A549 (cell line): ENCODE measurements around the gene FRMD4A. TPM values are rescaled to one million over a fixed set of nuclear protein-coding genes. Genes with fewer than 3 reads are reported as not detected.

Experiments used
- ATAC-seq, 2 experiments: fragments of 200-7000 bp in 1 of 2; fragments of >200 bp in 1 of 2; cut with Nextera tagmentation in 1 of 2; cut with Tn5 transposase in 1 of 2; 3 replicates each; pipeline versions ENCODE4 v1.8.0 to v1.9.1; 2018 to 2020; ENCODE audit warnings: mild to moderate bottlenecking in 1 of 2, moderate library complexity in 1 of 2
- CTCF ChIA-PET: fragments of 300-600 bp; sonication (Branson Sonifier 250); formaldehyde crosslinking; extraction: SDS; loops from one replicate; lab custom pipeline; 2021; ENCODE audit warnings: antibody characterized with exemption, inconsistent platforms; lab: Yijun Ruan, JAX
- POLR2A ChIA-PET: fragments of 350-600 bp; formaldehyde crosslinking; extraction: SDS; loops from one replicate; lab custom pipeline; 2021; ENCODE audit warnings: antibody characterized with exemption, inconsistent platforms; lab: Yijun Ruan, JAX
- DNase-seq, 2 experiments: peaks; one replicate each; pipeline versions ENCODE4 v3.0.0 to v3.0.0-alpha.2; 2011 to 2016; ENCODE audit warnings: low read depth in 1 of 2, low spot score in 1 of 2
- FAIRE-seq: peaks from 2 replicates; lab custom pipeline; 2011; peaks lifted over from hg19 to GRCh38; lab: Jason Lieb, UNC
- H3K27ac ChIP-seq, 2 experiments: fragments of >200 bp; sonication (Bioruptor Twin); formaldehyde crosslinking; 3 replicates each; pipeline ENCODE4 v1.5.1; 2016 to 2017
- H3K4me1 ChIP-seq: fragments of >200 bp; sonication (Bioruptor Twin); formaldehyde crosslinking; 3 replicates; pipeline ENCODE4 v1.6.1; 2016
- H3K4me2 ChIP-seq: fragments of >200 bp; sonication (Bioruptor Twin); formaldehyde crosslinking; 3 replicates; pipeline ENCODE4 v1.6.1; 2016
- H3K4me3 ChIP-seq: fragments of >200 bp; sonication (Bioruptor Twin); formaldehyde crosslinking; 3 replicates; pipeline ENCODE4 v1.5.1; 2016
- H3K9me3 ChIP-seq: fragments of >200 bp; sonication (Bioruptor Twin); formaldehyde crosslinking; 3 replicates; pipeline ENCODE4 v1.6.1; 2016
- BCL3 ChIP-seq: fragments of >200 bp; sonication (Bioruptor Twin); formaldehyde crosslinking; IDR thresholded peaks from 3 replicates; pipeline ENCODE4 v1.6.1; 2016
- CTCF ChIP-seq: fragments of >200 bp; sonication (Bioruptor Twin); formaldehyde crosslinking; IDR thresholded peaks from 3 replicates; pipeline ENCODE4 v1.5.1; 2016
- E2F6 ChIP-seq: IDR thresholded peaks from 2 replicates; pipeline ENCODE4 v1.6.1; 2012; ENCODE audit warnings: low read depth, borderline replicate concordance
- EHF ChIP-seq: fragments of 250-450 bp; sonication (Bioruptor Pico); IDR thresholded peaks from 2 replicates; pipeline ENCODE4 v1.5.0; 2020; ENCODE audit warnings: mild to moderate bottlenecking
- ELK1 ChIP-seq: fragments of 150-350 bp; IDR thresholded peaks from 2 replicates; pipeline ENCODE4 v1.6.1; 2014; ENCODE audit warnings: low read depth, mild to moderate bottlenecking, low read length
- ESRRA ChIP-seq: fragments of 150-350 bp; IDR thresholded peaks from 2 replicates; pipeline ENCODE4 v1.6.1; 2014; ENCODE audit warnings: mild to moderate bottlenecking, low read length, borderline replicate concordance
- FOSL2 ChIP-seq, 2 experiments: fragments of 450-650 bp in 1 of 2; fragments of >200 bp in 1 of 2; sonication (Bioruptor Twin) in 1 of 2; formaldehyde crosslinking; IDR thresholded peaks; 2 replicates each; pipeline versions ENCODE4 v1.5.0 to v1.6.1; 2016 to 2020; ENCODE audit warnings: mild to moderate bottlenecking in 1 of 2, moderate library complexity in 1 of 2
- FOXS1 ChIP-seq: fragments of 250-450 bp; sonication (Bioruptor Pico); IDR thresholded peaks from 2 replicates; pipeline ENCODE4 v1.5.0; 2020; ENCODE audit warnings: mild to moderate bottlenecking, moderate library complexity
- GATA3 ChIP-seq: IDR thresholded peaks from 2 replicates; pipeline ENCODE4 v1.6.1; 2012; ENCODE audit warnings: borderline replicate concordance
- HOXA7 ChIP-seq: fragments of 250-450 bp; sonication (Bioruptor Pico); IDR thresholded peaks from 2 replicates; pipeline ENCODE4 v1.5.0; 2020; ENCODE audit warnings: mild to moderate bottlenecking, moderate library complexity
- HOXB13 ChIP-seq: fragments of 250-450 bp; sonication (Bioruptor Pico); IDR thresholded peaks from 2 replicates; pipeline ENCODE4 v1.5.0; 2020; ENCODE audit warnings: low read depth, mild to moderate bottlenecking, moderate library complexity
- HOXB5 ChIP-seq: fragments of 250-450 bp; sonication (Bioruptor Pico); IDR thresholded peaks from 2 replicates; pipeline ENCODE4 v1.5.0; 2020; ENCODE audit warnings: mild to moderate bottlenecking, moderate library complexity
- JUN ChIP-seq, 2 experiments: fragments of >200 bp; sonication (Bioruptor Twin); formaldehyde crosslinking; IDR thresholded peaks; 2 replicates in 1 of 2; 3 replicates in 1 of 2; pipeline ENCODE4 v1.6.1; 2016 to 2017
- JUNB ChIP-seq: fragments of >200 bp; sonication (Bioruptor Twin); formaldehyde crosslinking; IDR thresholded peaks from 2 replicates; pipeline ENCODE4 v1.6.1; 2016
- MAFK ChIP-seq: fragments of 450-650 bp; IDR thresholded peaks from 2 replicates; pipeline ENCODE4 v1.6.1; 2014; ENCODE audit not compliant: partially characterized antibody
- MAX ChIP-seq: IDR thresholded peaks from 2 replicates; pipeline ENCODE4 v1.6.1; 2012
- MAZ ChIP-seq: fragments of 150-350 bp; IDR thresholded peaks from 2 replicates; pipeline ENCODE4 v1.6.1; 2014; ENCODE audit warnings: antibody characterized with exemption, low read depth, low read length, borderline replicate concordance
- NR3C1 ChIP-seq: fragments of >200 bp; sonication (Bioruptor Twin); formaldehyde crosslinking; IDR thresholded peaks from 3 replicates; pipeline ENCODE4 v1.6.1; 2017
- POLR2A ChIP-seq: IDR thresholded peaks from 2 replicates; pipeline ENCODE4 v1.6.1; 2012; ENCODE audit warnings: mild to moderate bottlenecking, low read length
- POLR2AphosphoS2 ChIP-seq: conservative IDR thresholded peaks from 2 replicates; pipeline ENCODE4 v1.6.1; 2012; ENCODE audit warnings: low read length, improper control_type of control experiment, inconsistent platforms
- RAD21 ChIP-seq, 2 experiments: fragments of >200 bp in 1 of 2; sonication (Bioruptor Twin) in 1 of 2; formaldehyde crosslinking in 1 of 2; IDR thresholded peaks in 1 of 2; conservative IDR thresholded peaks in 1 of 2; 2 replicates in 1 of 2; 3 replicates in 1 of 2; pipeline ENCODE4 v1.6.1; 2012 to 2018; ENCODE audit warnings: inconsistent platforms in 1 of 2
- RCOR1 ChIP-seq: fragments of 150-350 bp; IDR thresholded peaks from 2 replicates; pipeline ENCODE4 v1.6.1; 2014; ENCODE audit warnings: antibody characterized with exemption, low read length, low read depth
- REST ChIP-seq: fragments of 200-600 bp; sonication (generic); IDR thresholded peaks from 2 replicates; pipeline ENCODE4 v1.6.1; 2016; ENCODE audit warnings: antibody characterized with exemption, mild to moderate bottlenecking, moderate library complexity
- RNF2 ChIP-seq: fragments of 200-600 bp; sonication (generic); IDR thresholded peaks from 2 replicates; pipeline ENCODE4 v1.6.1; 2016; ENCODE audit warnings: low read depth, mild to moderate bottlenecking, antibody characterized with exemption, moderate library complexity, borderline replicate concordance
- TP53 ChIP-seq: fragments of 250-450 bp; sonication (Bioruptor Pico); IDR thresholded peaks from 2 replicates; pipeline ENCODE4 v1.5.0; 2021; ENCODE audit warnings: mild to moderate bottlenecking, moderate library complexity
- ZFP36 ChIP-seq: fragments of 450-650 bp; IDR thresholded peaks from 2 replicates; pipeline ENCODE4 v1.6.1; 2014; ENCODE audit warnings: borderline replicate concordance; ENCODE audit not compliant: partially characterized antibody
- ZSCAN20 ChIP-seq: fragments of 250-450 bp; sonication (Bioruptor Pico); IDR thresholded peaks from 2 replicates; pipeline ENCODE4 v1.8.0; 2022; ENCODE audit warnings: mild to moderate bottlenecking, moderate library complexity
- WGBS: methylation state at CpG from one replicate; pipeline ENCODE4 v1.1.6; 2017; ENCODE audit errors: missing lambda C conversion rate; 5-methylcytosine and 5-hydroxymethylcytosine counted together
- polyA plus RNA-seq, 4 experiments: library from polyadenylated mRNA; depleted of rRNA in 3 of 4; stranded (reverse); fragments of >200 nt; fragmentation: RNase III in 1 of 4; extraction: RNeasy Plus Mini Kit Qiagen cat#74134 plus additional on column Dnase treatment in 1 of 4; gene quantifications; 2 replicates in 3 of 4; 3 replicates in 1 of 4; pipeline ENCODE4 v1.2.3, GENCODE V29; 2011 to 2017

The FRMD4A gene
- polyA plus RNA-seq, 2 of the 4 experiments (the other 2 are of a cell fraction): 2.5 to 4.7 TPM

GRCh38 chr10:14162061-14162460 is 168.7 kb downstream of the FRMD4A start:
- no peak overlapping the region for H3K27ac ChIP-seq
- H3K9me3 ChIP-seq: no peaks in the 10 kb centered on the region; the same call in 2 of the 3 replicates
- ATAC-seq (no peak), DNase-seq (no peak), FAIRE-seq (no peak)
- POLR2A ChIA-PET: no interaction called here
- 19% methylated on average over 5 of the region's 5 CpGs for WGBS
- no peak for TF ChIP-seq TP53 (CRISPR knock-in tag)
- TF ChIP-seq POLR2AphosphoS2: no peak
- TF ChIP-seq RCOR1: no peak
- TF ChIP-seq MAFK: no peak
- TF ChIP-seq HOXB5: no peak
- TF ChIP-seq POLR2A: no peak
- TF ChIP-seq ELK1: no peak
- TF ChIP-seq CTCF: no peak
- no peak for TF ChIP-seq BCL3
- no peak for TF ChIP-seq E2F6
- TF ChIP-seq ESRRA: no peak
- no peaks in the 10 kb centered on the region for H3K4me1 ChIP-seq
- CTCF ChIA-PET: no interaction called here
- no peak overlapping the region for H3K4me2 ChIP-seq
- H3K4me3 ChIP-seq: no peak overlapping the region

GRCh38 chr10:14160299-14160698 is 170.4 kb downstream of the FRMD4A start:
- H3K9me3 ChIP-seq: peaks cover 1% of the 10 kb centered on the region; the same call in 2 of the 3 replicates
- no peak overlapping the region for H3K4me3 ChIP-seq
- no peaks in the 10 kb centered on the region for H3K4me1 ChIP-seq
- ATAC-seq (no peak), DNase-seq (no peak), FAIRE-seq (no peak)
- ChIA-PET POLR2A (no interaction called here), CTCF (no interaction called here)
- H3K4me2 ChIP-seq: no peak overlapping the region
- 29% methylated on average over 1 of the region's 1 CpG for WGBS
- no peak for TF ChIP-seq JUN (IDR thresholded peaks at IDR 0.05)
- TF ChIP-seq FOXS1 (CRISPR knock-in tag): no peak
- no peak for TF ChIP-seq NR3C1
- no peak for TF ChIP-seq MAFK
- TF ChIP-seq FOSL2 (IDR thresholded peaks at IDR 0.05): no peak
- TF ChIP-seq FOSL2 (CRISPR knock-in tag; IDR thresholded peaks at IDR 0.05): no peak
- TF ChIP-seq ZFP36: no peak
- TF ChIP-seq JUNB: no peak
- TF ChIP-seq RNF2: no peak
- TF ChIP-seq HOXB13 (CRISPR knock-in tag): no peak
- TF ChIP-seq ZSCAN20 (CRISPR knock-in tag): no peak
- TF ChIP-seq GATA3: no peak
- TF ChIP-seq MAZ: no peak
- no peak for TF ChIP-seq RAD21 (conservative IDR thresholded peaks at IDR 0.05 in 1 of 2, IDR thresholded peaks at IDR 0.05 in 1 of 2)
- no peak for TF ChIP-seq HOXA7
- no peak for TF ChIP-seq MAX
- no peak for TF ChIP-seq EHF (CRISPR knock-in tag)
- TF ChIP-seq REST: no peak
- H3K27ac ChIP-seq: no peak overlapping the region
